ENCODE measurements around the gene IFTAP.

DNA sequence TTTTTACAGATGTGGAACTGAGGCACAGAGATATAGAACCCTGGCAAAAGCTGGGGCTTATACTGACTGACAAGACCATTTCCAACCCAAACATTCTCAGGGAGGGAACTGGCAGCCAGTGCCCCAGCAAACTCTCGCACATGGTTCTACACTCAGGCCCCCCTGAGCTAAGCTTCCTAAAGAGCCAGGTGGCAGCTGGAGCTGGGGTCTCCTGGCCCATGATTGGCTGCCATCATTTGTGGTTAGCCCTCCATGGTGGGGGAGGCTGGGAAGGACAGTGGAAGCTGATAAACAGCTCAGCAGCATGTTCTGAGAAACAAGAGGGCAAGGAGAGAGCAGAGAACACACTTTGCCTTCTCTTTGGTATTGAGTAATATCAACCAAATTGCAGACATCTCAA is 26.6 kb upstream of the IFTAP start, which contains the start of gene RAG1:
- TF ChIP-seq GATA2 (IDR thresholded peaks at IDR 0.05; ENCODE audit: low read depth, low read length) (no peak), GATA3 (IDR thresholded peaks at IDR 0.05; ENCODE audit: low read depth, low read length) (no peak)

Data from SH-SY5Y (cell line).